NCI-H1092 (cell line): ENCODE results near the gene SYT15.
"Not testable (repeated sequence)": the region's sequence is repeated elsewhere in the genome, so short reads cannot be mapped to it uniquely, and the experiment has no call there.

ENCODE experiments used
- DNase-seq: peaks from one replicate; lab custom pipeline; 2025; lab: John Stamatoyannopoulos, UW

Gene SYT15

DNA sequence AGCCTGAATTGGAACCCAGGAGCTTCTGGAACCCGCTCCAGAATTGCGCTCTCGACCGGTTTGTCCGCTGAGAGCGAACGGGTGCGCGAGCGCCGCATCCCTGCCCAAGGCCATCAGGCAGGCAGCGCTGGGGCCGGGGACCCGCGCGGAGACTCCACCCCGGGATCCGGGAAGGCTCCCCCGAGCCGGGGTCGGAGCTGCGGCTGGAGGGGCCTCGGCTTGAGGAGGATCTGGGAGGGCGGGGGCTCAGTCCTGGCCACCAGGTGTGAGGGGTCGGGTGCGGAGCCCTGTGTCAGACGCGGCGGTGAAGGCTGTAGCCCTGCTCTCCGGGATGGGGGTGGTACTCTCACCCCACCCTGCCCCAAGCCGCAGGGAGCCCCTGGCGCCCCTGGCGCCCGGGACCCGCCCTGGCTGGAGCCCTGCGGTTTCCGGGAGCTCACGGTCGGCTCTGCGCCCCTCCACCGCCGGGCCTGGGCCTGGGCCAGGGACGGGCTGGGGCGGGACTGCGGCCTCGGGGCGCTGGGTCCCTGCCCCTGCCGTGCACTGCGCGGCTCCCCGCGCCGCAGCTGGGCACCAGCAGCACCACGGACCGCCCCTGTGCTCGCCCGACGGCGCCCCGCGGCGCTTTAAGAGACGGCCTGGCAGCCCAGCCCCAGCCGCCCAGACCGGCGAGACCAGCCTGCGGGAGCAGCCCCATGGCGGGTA, at the start of gene SYT15:
SYT15 (plus strand) TSS at position 655 of the 705 bp plus-strand sequence; CDS start at position 696, 41 bp downstream.
- DNase-seq, result not testable (repeated sequence)

- DNase-seq, result not testable (repeated sequence)
Observed at GRCh38 chr10:46529742-46530141, 49.2 kb upstream of the SYT15 start.

DNA sequence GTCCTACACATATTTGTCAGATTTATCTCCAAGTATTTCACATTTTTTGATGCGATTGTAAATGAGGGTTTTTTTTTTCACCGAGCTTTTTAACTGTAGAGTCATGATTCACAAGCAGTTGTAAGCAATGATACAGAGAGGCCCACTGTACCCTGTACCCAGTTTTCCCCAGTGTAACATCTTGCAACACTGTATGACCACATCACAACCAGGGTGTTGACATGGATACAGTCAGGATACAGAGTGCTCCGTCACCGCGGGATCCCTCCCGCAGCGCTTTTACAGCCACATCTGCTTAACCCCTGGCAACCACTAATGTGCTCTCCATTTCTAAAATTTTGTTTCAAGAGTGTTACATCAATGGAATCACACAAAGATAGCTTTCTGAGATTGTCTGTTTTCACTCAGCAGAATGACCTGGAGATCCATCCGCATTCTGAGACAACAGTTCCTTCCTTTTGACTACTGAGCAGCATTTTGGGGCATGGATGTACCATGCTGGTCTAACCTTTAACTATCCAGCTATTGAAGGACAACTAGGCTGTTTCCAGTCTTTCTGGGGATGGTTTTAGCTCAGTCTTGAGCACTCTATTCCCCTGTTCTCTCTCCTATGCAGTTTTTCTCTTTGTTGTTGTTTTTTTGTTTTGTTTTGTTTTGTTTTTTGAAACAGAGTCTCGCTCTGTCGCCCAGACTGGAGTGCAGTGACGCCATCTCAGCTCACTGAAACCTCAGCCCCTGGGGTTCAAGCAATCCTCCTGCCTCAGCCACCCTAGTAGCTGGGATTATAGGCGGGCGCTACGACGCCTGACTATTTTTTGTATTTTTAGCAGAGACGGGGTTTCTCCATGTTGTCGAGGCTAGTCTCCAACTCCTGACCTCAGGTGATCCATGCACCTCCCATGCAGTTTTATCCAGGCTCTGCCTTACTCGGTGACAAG, 48.4 kb upstream of the SYT15 start:
- DNase-seq, result no peak

GRCh38 chr10:46532256-46532655, 46.7 kb upstream of the SYT15 start:
- not testable (repeated sequence) for DNase-seq

- no peak for DNase-seq
Observed at GRCh38 chr10:46534828-46535524, 44.0 kb upstream of the SYT15 start.

GRCh38 chr10:46536171-46536570, 42.8 kb upstream of the SYT15 start:
- DNase-seq, result no peak

- no peak for DNase-seq
Observed at GRCh38 chr10:46536781-46537180, 42.1 kb upstream of the SYT15 start.

- DNase-seq, result no peak
Observed at GRCh38 chr10:46537309-46537708, 41.6 kb upstream of the SYT15 start.

DNA sequence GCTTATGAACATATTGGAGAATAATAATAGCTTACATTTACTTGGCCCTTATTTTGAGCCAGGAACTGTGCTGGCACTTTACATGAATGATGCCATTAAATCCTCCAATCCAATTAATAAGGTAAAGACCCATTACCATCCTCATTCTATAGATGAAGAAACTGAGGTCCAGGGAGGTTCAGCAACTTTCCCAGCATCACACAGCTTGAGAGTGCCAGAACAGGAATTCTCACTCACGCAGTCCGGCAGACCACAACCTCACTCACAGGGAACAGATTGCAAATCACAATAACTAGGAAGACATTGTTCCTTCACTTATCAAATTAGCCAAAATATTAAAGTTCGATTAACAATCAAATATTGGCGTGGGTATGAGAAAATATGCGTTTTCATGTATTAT, 40.8 kb upstream of the SYT15 start:
- no peak for DNase-seq

DNA sequence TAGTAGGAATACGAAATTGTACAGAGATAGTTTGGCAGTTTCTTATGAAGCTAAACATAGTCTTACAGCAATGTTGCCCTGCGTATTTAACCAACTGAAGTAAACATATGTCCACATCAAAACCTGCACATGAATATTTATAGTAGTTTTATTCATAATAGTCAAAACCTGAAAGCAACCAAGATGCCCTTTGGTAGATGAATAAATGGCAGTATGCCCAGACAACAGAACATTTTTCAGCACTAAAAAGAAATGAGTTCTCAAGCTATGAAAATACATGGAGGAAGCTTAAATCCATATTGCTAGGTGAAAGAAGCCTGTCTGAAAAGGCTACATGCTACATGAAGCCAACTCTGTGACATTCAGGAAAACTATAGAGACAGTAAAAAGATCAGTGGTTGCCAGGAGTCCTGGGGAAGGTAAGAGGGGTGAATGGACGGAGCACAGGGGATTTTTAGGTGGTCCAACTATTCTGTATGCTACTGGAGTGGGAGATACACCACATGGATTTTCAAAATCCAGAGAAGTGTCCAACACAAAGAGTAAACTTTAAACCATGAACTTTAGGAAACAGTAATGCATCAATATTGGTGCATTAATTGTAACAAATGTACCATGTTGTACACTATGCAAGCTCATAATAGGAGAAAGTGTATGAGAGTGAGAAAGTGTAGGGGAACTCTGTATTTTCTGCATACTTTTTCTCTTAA, 40.1 kb upstream of the SYT15 start:
- no peak for DNase-seq

- DNase-seq, result no peak
Observed at GRCh38 chr10:46539596-46540411, 39.1 kb upstream of the SYT15 start.

DNA sequence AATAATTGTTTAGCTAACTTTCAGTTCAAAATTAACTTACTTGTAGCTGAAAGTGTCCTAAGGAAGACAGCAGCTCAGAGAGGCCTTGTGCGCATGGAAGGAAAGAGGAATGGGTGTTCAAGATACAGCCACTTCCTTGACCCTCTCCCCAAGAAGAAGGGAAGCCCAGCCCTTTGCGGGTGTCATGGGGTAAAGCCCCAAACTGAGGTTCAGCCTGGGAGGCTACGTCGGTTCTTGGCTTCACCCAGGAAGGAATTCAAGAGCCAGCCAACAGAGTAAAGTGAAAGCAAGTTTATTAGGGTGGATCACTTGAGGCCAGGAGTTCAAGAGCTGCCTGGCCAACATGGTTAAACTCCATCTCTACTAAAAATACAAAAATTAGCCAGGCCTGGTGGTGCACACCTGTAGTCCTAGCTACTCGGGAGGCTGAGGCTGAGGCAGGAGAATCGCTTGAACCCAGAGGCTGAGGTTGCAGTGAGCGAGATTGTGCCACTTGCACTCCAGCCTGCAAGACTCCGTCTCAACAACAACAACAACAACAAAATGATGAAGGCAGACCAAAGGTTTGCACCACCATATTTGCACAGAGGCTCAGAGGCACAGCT, 38.4 kb upstream of the SYT15 start:
- DNase-seq, result no peak

- DNase-seq, result no peak
Observed at GRCh38 chr10:46541017-46541661, 37.8 kb upstream of the SYT15 start.

- DNase-seq, result no peak
Observed at GRCh38 chr10:46541735-46542566, 37.0 kb upstream of the SYT15 start.

DNA sequence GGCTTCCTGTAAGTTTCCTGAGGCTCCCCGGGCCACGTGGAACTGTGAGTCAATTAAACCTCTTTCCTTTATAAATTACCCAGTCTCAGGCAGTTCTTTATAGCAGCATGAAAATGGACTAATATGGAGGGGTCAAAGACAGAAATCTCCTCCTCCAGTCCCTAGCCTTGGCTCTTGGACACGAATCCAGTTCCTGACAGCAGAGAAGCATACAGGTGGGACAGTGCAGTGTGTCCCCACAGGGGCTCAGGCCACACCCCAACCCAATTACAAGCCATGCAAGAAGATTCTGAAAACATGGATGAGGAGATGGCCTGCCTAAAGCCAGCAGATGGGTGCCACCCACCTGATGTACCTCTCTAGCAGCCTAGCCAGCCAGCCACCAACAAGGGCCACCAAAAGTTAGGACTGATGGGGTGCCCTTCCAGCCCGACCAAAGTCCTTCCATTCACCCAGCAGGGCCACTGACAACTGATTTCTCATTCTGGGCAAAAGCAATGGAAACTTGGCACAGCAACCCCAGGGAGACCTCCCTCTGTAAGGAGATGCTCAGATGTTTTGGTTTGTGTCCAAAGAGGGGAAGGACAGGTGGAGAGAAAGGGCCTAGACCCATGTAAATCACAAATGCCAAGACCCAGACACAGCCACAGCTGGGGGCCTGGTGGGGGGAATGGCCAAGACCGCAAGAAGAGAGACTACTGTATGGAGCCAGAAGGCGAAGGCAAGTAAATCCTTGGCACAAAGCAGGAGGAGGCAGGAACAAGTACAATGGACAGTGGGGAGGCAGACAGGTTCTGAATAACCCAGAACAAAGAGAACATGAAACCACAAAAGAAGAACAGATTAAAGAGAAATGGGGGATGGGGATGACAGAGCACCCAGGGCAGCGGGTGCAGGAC, 36.1 kb upstream of the SYT15 start:
- DNase-seq, result no peak

DNA sequence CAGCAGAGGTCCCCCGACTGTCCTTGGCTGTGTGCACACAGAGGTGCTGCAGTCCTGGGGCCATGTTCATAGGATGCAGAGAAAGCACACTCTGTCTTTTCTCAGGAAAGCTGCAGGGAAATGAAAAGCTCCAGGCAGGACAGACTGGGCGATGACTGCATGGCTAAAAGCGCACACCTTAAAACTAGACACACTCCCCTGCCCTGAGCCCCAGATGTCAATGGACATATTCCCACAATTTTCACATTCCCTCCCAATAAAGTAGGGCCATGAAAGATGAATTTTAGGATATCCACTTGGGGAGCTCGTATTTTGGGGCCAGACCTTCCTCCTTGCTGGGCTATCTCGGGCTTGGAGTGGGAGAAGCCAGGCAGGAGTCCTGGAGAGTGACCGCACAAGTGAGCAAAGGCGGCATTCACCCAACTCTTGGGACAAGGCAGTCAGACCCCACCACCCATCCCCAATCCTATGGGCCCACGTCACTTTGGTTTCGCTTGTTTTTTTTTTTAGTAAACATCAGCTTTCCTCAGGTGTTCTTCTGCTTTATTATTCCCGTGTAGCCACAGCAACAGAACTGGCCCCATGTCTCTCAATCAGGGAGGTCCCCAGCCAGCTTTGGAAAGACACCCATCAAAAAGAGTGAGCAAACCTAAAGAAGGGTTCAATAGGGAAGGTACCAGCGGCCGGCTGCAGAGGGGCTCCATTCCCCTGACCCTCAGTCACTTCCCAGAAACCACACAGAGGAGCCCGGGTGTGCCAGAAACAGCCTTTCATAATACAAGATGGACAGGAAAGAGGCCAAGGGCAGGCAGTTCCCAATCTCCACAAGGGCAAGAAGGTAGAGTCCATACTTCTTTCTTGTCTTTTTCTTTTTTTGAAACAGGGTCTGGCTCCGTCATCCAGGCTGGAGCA, 35.2 kb upstream of the SYT15 start:
- no peak for DNase-seq
